T-helper 1 cell (primary cell): ENCODE data around the gene SLC38A1.
A peak's percentile ranks its signal among the peaks of the same experiment; 100 is the strongest.
"Not testable (repeated sequence)": the region's sequence is repeated elsewhere in the genome, so short reads cannot be mapped to it uniquely, and the experiment has no call there.

ENCODE experiments used
- DNase-seq, 5 donors: peaks; one replicate each; pipeline ENCODE4 v3.0.0-alpha.2; 2012 to 2020

Gene SLC38A1

GRCh38 chr12:46263140-46264016 is 5.5 kb downstream of the SLC38A1 start:
- DNase-seq: no peak

GRCh38 chr12:46261646-46262045 is 7.2 kb downstream of the SLC38A1 start:
- no peak for DNase-seq

- no peak for DNase-seq
Measured at GRCh38 chr12:46260913-46261476, 7.8 kb downstream of the SLC38A1 start.

- DNase-seq: no peak
Measured at GRCh38 chr12:46260124-46260912, 8.5 kb downstream of the SLC38A1 start.

GRCh38 chr12:46259713-46260112 is 9.1 kb downstream of the SLC38A1 start:
- DNase-seq: no peak

GRCh38 chr12:46259071-46259470 is 9.8 kb downstream of the SLC38A1 start:
- DNase-seq: no peak

- no peak for DNase-seq
Measured at GRCh38 chr12:46258129-46258528, 10.7 kb downstream of the SLC38A1 start.

- no peak for DNase-seq
Measured at GRCh38 chr12:46256942-46257341, 11.9 kb downstream of the SLC38A1 start.

- DNase-seq: no peak
Measured at GRCh38 chr12:46253544-46254162, 15.2 kb downstream of the SLC38A1 start.

- not testable (repeated sequence) for DNase-seq
Measured at GRCh38 chr12:46251994-46252393, 16.8 kb downstream of the SLC38A1 start.

- DNase-seq: not testable (repeated sequence)
Measured at GRCh38 chr12:46249960-46250359, 18.9 kb downstream of the SLC38A1 start.

- peak in 1 of 5 donors; percentile 13 for DNase-seq
Measured at GRCh38 chr12:46246021-46246700, 22.7 kb downstream of the SLC38A1 start.

GRCh38 chr12:46244997-46245396 is 23.8 kb downstream of the SLC38A1 start:
- no peak for DNase-seq

GRCh38 chr12:46244273-46244915 is 24.4 kb downstream of the SLC38A1 start:
- no peak for DNase-seq

GRCh38 chr12:46242569-46242968 is 26.3 kb downstream of the SLC38A1 start:
- no peak for DNase-seq

- no peak for DNase-seq
Measured at GRCh38 chr12:46240436-46240835, 28.4 kb downstream of the SLC38A1 start.

GRCh38 chr12:46238821-46239220 is 30.0 kb downstream of the SLC38A1 start:
- no peak for DNase-seq

- DNase-seq: no peak
Measured at GRCh38 chr12:46237371-46238045, 31.3 kb downstream of the SLC38A1 start.

GRCh38 chr12:46234000-46234399 is 34.8 kb downstream of the SLC38A1 start:
- no peak for DNase-seq

GRCh38 chr12:46233423-46233822 is 35.4 kb downstream of the SLC38A1 start:
- no peak for DNase-seq

- DNase-seq: no peak
Measured at GRCh38 chr12:46230983-46231382, 37.9 kb downstream of the SLC38A1 start.
